H4 (cell line): ENCODE data around the gene KLHL29. TPM values are rescaled to one million over a fixed set of nuclear protein-coding genes. Genes with fewer than 3 reads are reported as not detected.

Experiments
- DNase-seq: peaks from one replicate; pipeline ENCODE4 v3.0.0-alpha.2; 2015; ENCODE audit warnings: low spot score
- total RNA-seq: library from RNA; depleted of rRNA; stranded (reverse); fragments of >200 nt; shearing (Covaris generic); gene quantifications from 2 replicates; pipeline ENCODE4 v1.2.3, GENCODE V29; 2014

KLHL29 gene
- total RNA-seq, 1 experiment from 2014 or later, result 1.8 TPM

DNA sequence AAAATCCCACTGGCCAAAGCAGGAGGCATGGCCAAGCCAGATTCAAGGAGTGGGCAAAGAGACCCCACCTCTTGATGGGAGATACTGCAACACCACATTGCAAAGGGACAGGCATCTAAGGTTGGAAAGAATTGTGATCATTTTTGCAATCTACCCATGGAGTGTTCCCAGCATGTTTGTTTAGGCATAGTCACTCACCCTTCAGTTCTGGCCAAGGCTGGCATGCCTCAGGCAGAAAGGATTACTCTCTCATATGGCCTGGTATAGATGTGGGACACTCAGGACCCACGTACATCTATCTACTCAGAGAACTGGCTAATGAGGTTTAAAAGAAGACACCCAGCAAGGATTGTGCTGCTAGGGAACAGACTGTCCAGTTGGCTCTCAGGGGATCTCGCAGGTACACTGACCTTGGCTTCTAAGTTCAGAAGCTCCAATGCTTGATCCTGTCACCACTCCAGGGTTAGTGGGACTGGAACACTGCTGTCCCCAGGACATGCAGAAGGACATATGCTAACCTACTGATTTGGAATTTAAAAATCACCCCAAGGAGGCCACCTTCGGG, 183.7 kb downstream of the KLHL29 start:
- DNase-seq, result no peak

DNA sequence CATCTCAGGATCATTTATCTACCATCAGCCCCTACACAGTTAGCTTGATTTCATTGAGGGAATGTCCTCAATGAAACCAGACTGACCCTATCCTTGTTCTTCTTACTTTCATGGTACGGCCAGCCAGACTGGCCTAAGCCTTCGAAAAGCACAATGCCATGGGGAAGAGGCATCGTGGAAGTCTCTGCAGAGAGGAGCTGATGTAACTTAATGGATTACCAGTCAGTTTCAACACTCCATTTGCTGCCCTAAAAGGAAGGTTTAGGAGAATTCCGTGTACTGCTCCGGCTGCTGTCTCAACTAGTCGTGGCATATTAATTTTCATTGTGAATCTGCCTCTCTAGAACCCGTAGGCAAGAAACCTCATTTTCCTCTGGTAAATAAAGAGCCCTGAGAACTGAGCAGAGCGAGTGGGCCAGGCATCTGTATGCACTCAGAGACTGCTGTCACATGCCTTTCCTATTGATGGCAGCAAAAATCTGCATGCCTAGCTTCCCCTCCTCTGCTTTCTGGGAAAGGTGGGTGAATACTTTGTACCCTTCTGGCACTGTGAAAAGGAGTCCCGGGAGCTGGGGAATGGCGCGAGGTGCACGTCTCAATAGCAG, 184.9 kb downstream of the KLHL29 start:
- no peak for DNase-seq

DNA sequence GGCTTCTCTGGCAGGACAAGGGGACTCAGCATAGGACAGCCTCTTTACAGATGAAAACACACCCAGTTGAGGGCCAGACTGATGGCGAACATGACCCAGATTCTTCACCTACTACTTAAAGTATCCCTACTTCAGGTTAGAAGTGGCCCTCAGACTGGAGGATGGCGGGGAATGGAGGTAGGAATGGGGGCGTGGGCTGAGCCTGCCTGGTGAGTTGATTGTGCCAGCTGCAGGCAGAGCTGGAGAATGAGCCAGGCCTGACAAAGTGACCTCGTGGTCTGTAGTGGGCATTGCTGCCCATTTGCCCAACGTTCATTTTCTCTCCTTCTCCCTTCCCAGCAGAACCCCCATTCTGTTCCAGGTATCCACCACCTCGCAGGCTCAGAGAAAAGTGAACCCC, 186.1 kb downstream of the KLHL29 start:
- DNase-seq, result no peak

GRCh38 chr2:23571527-23572282, 186.7 kb downstream of the KLHL29 start:
- DNase-seq, result no peak

- DNase-seq, result no peak
These were observed 190.1 kb downstream of the KLHL29 start for GRCh38 chr2:23574919-23575654.

GRCh38 chr2:23578964-23579671, 194.1 kb downstream of the KLHL29 start:
- DNase-seq, result no peak

DNA sequence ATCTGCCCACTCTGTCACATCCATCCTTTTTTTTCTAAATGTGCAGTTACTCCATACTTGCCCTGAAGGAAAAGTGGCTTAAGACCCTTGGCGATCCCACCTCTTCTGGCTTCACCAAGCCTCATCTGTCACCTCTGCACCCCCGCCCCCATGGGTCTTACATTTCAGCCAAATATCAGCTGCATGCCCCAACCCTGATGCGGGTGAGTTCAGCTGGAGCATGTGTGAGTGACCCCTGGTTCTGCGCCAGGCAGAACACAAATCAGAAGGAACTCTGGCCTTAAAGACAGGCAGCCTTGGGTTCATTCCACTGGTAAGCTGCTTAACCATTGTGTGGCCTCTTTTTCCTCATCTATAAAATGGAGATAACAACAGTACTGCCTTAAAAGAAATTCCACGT, 194.7 kb downstream of the KLHL29 start:
- no peak for DNase-seq

DNA sequence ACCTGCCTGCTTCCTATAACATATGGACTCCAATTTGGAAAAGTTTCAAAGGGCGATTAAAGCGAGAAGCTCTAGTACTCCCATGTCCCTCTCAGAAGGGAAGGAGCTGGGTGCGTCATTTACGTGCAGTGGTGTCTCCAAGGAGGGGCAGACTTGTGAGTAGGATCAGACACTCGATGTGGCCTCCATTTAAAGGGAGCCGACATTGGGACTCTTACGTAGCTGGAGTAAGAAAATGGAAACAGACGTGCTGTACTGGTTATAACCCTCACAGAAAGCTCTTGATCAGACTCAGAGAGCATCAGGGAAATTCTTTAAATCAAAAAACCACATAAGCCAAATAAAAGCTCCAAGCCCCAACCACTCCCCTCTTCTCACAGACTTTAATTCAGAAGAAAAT, 198.5 kb downstream of the KLHL29 start:
- no peak for DNase-seq

DNA sequence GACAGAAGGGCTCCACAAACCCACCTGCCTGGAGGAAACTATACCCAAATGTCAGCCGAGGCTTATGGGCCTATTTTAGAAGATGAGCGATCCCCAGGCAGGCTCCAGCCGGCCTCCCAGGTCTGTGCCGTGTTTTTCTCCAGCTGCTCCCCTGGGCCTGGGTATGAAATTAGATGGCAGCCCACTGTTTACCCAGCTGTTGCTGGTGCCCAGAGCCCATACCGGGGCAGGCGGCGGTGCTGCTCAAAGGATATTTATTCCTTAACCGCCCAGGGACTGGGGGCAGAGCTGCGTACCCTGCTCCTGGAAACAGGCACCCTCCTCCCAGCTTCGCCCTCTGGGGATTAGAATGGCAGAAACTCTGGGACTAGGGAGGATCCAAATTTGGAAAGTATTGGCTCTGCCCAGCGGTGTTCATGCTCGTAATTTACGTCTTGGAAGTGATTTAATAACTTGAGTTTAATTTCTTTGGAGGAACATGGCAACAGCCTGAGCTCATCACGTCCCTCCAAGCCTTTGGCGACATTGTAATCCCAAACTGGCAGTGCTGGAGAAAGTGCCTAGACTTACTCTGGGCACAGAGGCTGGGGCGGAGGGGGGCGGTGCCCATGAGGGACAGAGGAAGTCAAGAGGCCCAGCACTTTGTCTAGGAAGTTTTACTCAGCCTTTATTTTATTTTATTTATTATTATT, 199.2 kb downstream of the KLHL29 start:
- DNase-seq, result no peak

GRCh38 chr2:23585273-23586170, 200.5 kb downstream of the KLHL29 start:
- no peak for DNase-seq

- no peak for DNase-seq
These were observed 201.8 kb downstream of the KLHL29 start for GRCh38 chr2:23586741-23587306.

GRCh38 chr2:23587341-23587880, 202.4 kb downstream of the KLHL29 start:
- DNase-seq, result no peak

- no peak for DNase-seq
These were observed 203.1 kb downstream of the KLHL29 start for GRCh38 chr2:23588106-23588505.

GRCh38 chr2:23588508-23589201, 203.7 kb downstream of the KLHL29 start:
- no peak for DNase-seq

DNA sequence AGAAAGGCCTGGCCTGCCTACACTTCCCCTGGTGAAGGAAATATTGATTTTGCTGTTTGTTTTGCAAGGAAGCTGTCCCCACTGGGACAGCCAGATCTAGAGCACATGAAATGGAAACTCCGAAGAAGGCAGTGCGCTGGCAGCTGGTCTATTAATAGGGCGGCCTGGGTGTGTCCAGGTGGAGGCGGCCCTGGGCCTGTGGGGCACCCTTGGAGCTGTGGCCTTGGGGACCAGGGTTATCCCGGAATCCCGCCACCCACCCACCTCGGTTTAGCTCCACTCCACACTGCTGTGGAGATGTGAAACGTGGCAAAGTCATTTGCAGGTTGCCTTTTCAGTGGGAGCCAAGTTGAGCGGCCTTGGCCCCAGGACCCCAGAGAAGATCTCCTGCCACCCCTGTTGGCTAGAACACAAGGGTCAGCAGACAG, 204.3 kb downstream of the KLHL29 start:
- no peak for DNase-seq

DNA sequence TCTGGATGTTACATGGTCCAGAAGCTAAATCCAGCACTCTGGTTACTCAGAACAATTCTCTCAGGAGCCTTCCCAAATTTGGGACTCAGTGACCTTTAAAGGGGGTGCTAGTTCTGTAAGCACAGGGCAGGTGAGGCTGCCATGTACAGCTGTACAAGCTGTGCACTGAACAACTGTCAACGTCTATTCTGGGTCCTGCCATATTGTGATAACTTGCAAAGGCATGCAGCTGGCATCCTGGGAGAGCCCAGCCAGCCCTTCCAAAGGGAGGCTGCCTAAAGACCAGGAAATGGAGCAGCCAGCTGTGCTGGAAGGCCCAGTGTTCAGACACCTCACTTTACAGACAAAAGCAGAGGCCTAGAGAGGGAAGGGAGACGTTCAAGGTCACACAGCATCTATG, 204.8 kb downstream of the KLHL29 start:
- DNase-seq, result no peak

GRCh38 chr2:23590241-23590869, 205.4 kb downstream of the KLHL29 start:
- DNase-seq, result no peak

DNA sequence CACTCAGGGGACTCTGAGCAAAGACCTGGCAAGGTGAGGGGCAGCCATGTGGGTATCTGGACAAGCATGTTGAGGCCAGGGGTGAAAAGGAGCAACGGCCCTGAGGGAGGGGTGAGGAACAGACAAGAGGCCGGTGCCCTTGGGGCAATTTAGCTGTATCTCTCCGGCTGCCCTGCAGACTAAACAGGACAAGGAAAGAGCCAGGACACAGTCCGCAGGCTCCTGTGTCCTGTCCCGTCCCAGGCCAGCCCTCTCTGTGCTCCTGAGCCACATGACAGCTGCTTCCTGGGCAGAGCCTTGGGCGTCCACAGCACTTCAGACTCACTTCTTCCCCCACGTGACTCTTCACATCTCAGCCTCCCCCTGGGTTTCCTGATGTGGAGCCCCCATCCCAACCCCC, 206.1 kb downstream of the KLHL29 start:
- DNase-seq, result no peak
